ENCODE results near the gene ULBP2.
"Not testable (repeated sequence)": the region's sequence is repeated elsewhere in the genome, so short reads cannot be mapped to it uniquely, and the experiment has no call there.

ULBP2 gene

DNA sequence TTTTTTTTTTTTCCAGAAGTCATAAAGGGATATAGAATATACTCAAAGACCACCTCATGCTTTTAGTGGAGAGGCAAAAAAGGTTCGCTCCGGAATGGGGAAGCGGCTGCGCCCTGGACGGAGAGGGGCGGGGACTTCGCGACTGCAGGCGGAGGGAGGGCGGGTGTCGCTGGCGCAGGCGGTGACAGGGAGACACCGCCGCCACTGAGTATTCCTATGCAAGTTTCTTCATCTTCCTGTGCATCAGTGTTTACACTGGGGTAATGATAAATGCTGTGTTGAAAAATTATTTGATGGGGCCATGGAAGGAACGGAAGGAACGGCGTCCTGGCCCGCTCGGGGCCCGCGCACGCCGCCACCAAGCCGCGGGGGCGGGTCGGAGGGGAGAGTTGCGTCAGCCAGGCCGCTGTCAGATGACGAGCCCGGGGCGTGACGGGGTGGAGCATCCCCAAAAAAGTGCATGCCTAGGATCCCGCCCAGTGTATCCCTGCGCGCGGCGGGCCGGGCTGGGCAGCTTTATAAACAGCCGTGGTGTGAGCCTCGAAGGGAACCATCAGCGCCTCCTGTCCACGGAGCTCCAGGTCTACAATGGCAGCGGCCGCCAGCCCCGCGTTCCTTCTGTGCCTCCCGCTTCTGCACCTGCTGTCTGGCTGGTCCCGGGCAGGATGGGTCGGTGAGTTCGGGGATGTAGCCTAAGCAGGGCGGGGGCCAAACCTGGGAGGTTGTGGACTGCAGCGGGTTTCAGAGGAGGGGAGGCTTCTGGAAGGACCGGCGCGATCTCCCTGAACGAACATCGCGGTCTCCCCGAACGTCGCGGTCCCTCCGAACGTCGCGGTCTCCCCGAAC is 21.9 kb downstream of the ULBP2 start, which contains the start of gene ULBP1:
ULBP1 (plus strand) TSS at position 482 of the 846 bp plus-strand sequence; CDS start at position 589, 107 bp downstream.
- intact Hi-C loops (cut with DNase I) = no loop called here
- DNase-seq = peak in 8 of 10 donors; percentile 24 to 90 (median 56)

- intact Hi-C loops (cut with DNase I) = no loop called here
- no peak for DNase-seq
These were observed 22.7 kb downstream of the ULBP2 start for GRCh38 chr6:149964308-149965193.

- intact Hi-C loops (cut with DNase I) = no loop called here
- no peak for DNase-seq
These were observed 23.6 kb downstream of the ULBP2 start for GRCh38 chr6:149965194-149966020.

- intact Hi-C loops (cut with DNase I); DNase-seq: not testable (repeated sequence)
These were observed 24.5 kb downstream of the ULBP2 start for GRCh38 chr6:149966319-149966718.

DNA sequence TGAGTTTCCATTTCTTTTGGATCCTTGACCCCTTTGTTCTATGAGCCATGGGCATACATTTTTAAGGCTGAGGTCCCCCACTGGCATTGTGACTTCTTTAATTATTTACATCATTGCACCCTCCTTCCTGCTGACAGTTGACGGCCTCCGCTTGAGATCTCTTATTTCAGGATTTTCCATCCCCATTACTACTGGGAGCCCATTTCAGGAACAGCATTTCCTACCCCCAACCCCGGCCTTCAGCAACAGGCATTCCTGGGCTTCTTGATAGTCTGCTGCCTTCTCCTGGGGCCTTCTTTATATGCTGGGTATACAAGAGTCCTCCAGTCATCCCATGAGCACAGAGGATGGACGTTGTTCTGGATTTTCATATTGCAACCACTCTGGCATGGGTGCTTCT is 25.8 kb downstream of the ULBP2 start:
- DNase-seq = no peak
- intact Hi-C loops (cut with DNase I) = no loop called here

DNA sequence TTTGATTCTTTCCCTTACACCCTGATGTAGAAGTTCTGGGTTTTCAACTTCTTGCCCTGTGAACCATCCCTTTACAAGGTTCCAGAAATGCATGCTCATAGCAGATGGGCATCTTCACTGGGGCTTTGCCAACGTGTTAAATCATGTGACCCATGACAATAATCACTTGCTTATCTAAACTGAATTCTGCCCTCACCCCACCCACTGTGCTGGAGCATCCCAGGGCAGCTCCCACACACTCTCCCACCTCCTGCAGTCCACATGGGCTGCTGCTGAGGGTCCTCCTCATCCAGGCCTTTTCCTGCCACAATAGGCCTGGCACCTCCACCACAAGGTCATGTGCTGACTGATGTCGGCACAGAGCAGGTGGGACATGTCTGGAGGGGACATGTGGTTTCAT is 26.2 kb downstream of the ULBP2 start:
- intact Hi-C loops (cut with DNase I); DNase-seq: not testable (repeated sequence)

DNA sequence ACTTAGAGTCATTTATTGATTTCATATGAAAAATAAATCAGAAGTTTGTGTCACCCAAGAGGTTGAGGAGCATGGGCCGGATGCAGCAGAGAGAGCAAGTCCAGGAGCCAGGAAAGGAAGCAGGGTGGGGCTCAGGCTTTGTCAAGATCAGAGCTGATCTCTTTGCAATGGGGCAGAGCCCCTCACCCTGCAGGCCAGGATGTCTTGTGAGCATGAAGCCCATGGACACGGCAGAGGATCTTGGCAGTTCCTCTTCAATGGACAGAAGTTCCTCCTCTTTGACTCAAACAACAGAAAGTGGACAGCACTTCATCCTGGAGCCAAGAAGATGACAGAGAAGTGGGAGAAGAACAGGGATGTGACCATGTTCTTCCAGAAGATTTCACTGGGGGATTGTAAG is 27.1 kb downstream of the ULBP2 start:
- intact Hi-C loops (cut with DNase I) = not testable (repeated sequence)

DNA sequence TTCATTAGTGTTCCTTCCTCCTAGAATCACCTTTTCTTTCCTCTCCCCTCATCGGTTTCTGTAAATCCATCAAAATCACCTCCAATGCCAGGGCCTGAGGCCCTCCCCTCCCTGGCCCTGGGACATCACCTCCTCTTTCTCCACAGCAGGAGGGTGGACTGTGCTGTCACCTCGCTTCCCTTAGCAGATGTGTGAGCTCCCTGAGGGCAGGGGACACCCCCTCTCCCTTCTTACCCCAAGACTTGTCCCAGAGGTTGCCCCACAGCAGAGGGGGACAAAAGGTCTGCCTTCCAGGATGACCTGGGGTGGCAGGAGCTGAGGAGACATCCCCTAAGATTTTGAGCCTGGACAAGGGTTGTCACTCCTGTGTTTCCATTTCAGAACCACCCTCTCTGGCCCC is 27.8 kb downstream of the ULBP2 start:
- no peak for DNase-seq

More for the DNA sequence above, 27.1 kb downstream of the ULBP2 start:
- DNase-seq = not testable (repeated sequence)

GRCh38 chr6:149974394-149974793 is 32.6 kb downstream of the ULBP2 start:
- intact Hi-C loops (cut with DNase I); DNase-seq: not testable (repeated sequence)

More for the DNA sequence above, 27.8 kb downstream of the ULBP2 start:
- intact Hi-C loops (cut with DNase I) = no loop called here

DNA sequence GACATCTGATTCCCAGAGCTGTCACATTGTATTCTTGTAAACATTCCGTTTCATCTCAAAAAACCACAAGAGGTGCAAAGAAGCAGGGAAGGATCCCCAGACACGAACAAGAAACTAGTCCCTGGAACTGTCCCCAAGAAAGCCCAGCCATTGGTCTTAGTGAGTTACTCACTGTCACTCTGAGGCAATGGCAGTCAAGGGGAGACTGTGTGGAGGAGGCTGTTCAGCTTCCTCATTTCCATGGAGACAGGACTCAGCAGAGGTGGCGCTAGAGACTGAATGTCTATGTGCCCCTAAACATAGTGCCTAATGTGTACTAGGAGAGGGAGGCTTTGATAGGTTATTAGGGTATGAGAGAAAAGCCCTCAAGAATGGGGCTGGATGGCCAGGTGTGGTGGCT is 33.0 kb downstream of the ULBP2 start:
- DNase-seq = no peak
- intact Hi-C loops (cut with DNase I) = no loop called here

DNA sequence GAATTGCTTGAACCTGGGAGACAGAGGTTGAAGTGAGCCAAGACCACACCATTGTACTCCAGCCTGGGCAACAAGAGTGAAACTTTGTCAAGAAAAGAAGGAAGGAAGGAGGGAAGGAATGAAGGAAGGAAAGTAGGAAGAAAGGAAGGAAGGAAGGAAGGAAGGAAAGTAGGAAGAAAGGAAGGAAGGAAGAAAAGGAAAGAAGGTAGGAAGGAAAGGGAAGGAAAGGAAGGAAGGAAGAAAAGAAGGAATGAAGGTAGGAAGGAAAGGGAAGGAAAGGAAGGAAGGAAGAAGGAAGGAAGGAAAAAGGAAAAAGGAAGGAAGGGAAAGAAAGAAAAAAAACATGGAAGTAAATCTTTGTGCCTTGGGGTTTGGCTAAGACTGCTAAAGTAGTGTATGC is 33.6 kb downstream of the ULBP2 start:
- intact Hi-C loops (cut with DNase I) = no loop called here
- DNase-seq = no peak

DNA sequence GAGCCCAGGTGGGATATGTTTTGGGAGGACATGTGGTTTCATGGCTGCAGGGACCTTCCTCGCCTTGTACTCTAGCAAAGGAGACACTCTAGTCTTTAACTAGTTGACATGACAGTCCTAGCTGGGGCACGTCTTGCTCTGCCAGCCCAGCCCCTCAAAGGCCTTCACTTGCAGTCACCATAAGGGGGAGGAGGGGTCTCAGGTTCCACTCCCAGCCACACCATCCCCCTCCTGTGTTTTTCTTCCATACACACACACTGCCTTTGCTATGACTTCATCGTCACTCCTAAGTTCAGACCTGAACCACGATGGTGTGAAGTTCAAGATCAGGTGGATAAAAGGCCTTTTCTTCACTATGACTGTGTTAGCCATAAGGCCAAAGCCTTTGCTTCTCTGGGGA is 35.4 kb downstream of the ULBP2 start:
- intact Hi-C loops (cut with DNase I) = no loop called here
- no peak for DNase-seq

DNA sequence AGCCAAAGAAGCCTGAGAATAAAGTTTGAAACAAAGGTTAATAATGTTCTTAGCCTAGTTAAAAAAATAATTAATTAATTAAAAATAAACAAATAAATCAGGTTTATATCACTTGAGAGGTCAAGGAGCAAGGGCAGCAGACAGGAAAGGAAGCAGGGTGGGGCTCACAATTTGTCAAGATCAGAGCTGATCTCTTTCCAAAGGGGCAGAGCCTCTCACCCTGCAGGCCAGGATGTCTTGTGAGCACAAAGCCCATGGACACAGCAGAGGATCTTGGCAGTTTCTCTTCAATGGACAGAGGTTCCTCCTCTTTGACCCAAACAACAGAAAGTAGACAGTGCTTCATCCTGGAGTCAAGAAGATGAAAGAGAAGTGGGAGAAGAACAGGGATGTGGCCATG is 36.8 kb downstream of the ULBP2 start:
- intact Hi-C loops (cut with DNase I) = no loop called here
- no peak for DNase-seq

DNA sequence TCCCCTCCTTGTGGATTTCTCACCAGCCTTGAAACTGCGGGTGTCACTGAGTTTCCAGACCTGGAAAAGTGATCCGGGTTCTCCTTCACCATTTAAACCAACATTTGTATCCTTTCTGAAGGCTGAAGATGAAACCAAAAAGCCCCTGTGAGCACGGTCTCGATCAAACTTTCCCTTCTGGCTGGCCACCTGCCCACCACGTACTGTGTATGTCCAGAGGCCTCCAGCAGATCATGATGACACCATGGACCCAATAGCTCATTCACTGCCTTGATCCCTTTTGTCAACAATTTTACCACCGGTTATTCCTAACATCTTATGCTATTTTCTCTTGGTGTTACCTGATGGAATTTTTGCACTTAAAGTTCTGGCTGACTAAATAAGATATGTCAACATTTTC is 37.5 kb downstream of the ULBP2 start:
- intact Hi-C loops (cut with DNase I) = no loop called here
- no peak for DNase-seq

- intact Hi-C loops (cut with DNase I) = no loop called here
- DNase-seq = peak in 1 of 10 donors; percentile 24
These were observed 41.3 kb downstream of the ULBP2 start for GRCh38 chr6:149983145-149983544.

DNA sequence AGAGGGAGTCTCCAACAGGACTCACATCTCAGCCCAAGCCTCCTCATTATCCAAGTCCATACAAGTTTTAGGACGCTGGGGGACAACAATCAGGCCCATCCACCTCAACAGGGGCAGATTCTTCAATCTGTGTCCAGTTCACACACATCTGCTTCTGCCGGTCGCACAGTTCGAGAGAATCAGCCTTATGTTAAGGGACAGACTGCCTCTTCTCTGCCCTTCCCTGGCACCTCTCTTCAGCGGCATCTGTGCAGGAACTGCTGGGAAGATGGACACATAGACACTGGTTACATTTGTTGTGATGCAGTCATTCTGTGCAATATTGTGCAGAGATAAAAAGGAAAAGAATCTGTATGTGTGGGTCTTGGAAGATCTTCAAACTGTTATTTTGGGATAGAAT is 43.0 kb downstream of the ULBP2 start:
- DNase-seq = peak in 1 of 10 donors; percentile 12
- intact Hi-C loops (cut with DNase I) = no loop called here

- intact Hi-C loops (cut with DNase I) = no loop called here
- no peak for DNase-seq
These were observed 43.7 kb downstream of the ULBP2 start for GRCh38 chr6:149985481-149985937.

- intact Hi-C loops (cut with DNase I) = no loop called here
- no peak for DNase-seq
These were observed 45.8 kb downstream of the ULBP2 start for GRCh38 chr6:149987602-149988107.

- DNase-seq = no peak
- intact Hi-C loops (cut with DNase I) = no loop called here
These were observed 46.9 kb downstream of the ULBP2 start for GRCh38 chr6:149988550-149989346.

All from posterior cingulate gyrus (tissue), 11 donors.